ENCODE data around the gene ROCK1. TPM values are rescaled to one million over a fixed set of nuclear protein-coding genes. Genes with fewer than 3 reads are reported as not detected.

Gene ROCK1
- polyA plus RNA-seq, 1 donor: 33.5 TPM

Other genes starting within 250 kb of the ROCK1 start
- 10.6 TPM for gene GREB1L, start 130.4 kb upstream of the ROCK1 start, polyA plus RNA-seq (ENCODE audit: insufficient read length)

Measured in forelimb muscle (tissue), 1 donor.